SU-DHL-6 (cell line): Measurements from ENCODE around the gene LAMA2.

Experiments used
- EZH2phosphoT487 ChIP-seq: fragments of 200-600 bp; sonication (generic), shearing (Covaris generic); conservative IDR thresholded peaks from 2 replicates; pipeline ENCODE4 v1.6.1; 2018; ENCODE audit warnings: mild to moderate bottlenecking, antibody characterized with exemption, low read length, moderate library complexity, mixed read lengths
- TF ChIP-seq, protein P1 (sequence below): fragments of 200-600 bp; sonication (generic); IDR thresholded peaks from one replicate; pipeline ENCODE4 v1.5.1; 2017; ENCODE audit warnings: antibody characterized with exemption, mild to moderate bottlenecking, low read length, moderate library complexity; ENCODE audit not compliant: insufficient read depth, poor library complexity, severe bottlenecking

GRCh38 chr6:129434091-129434490 is 551.2 kb downstream of the LAMA2 start:
- TF ChIP-seq, protein P1, sequence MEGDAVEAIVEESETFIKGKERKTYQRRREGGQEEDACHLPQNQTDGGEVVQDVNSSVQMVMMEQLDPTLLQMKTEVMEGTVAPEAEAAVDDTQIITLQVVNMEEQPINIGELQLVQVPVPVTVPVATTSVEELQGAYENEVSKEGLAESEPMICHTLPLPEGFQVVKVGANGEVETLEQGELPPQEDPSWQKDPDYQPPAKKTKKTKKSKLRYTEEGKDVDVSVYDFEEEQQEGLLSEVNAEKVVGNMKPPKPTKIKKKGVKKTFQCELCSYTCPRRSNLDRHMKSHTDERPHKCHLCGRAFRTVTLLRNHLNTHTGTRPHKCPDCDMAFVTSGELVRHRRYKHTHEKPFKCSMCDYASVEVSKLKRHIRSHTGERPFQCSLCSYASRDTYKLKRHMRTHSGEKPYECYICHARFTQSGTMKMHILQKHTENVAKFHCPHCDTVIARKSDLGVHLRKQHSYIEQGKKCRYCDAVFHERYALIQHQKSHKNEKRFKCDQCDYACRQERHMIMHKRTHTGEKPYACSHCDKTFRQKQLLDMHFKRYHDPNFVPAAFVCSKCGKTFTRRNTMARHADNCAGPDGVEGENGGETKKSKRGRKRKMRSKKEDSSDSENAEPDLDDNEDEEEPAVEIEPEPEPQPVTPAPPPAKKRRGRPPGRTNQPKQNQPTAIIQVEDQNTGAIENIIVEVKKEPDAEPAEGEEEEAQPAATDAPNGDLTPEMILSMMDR = no peak
- TF ChIP-seq EZH2phosphoT487 = no peak
